Esophagus (tissue), 2 donors: ENCODE results near the gene ANKH. TPM values are rescaled to one million over a fixed set of nuclear protein-coding genes. Genes with fewer than 3 reads are reported as not detected.

Source experiments
- H3K27ac ChIP-seq, 2 donors: one replicate each; pipeline ENCODE4 v1.5.1; 2013; ENCODE audit warnings: low read depth in 2 of 2, mild to moderate bottlenecking in 2 of 2, inconsistent platforms in 1 of 2, low read length in 1 of 2, moderate library complexity in 1 of 2
- H3K27me3 ChIP-seq, 2 donors: one replicate each; pipeline ENCODE4 v1.6.1; 2013; ENCODE audit warnings: low read length in 2 of 2, control low read depth in 1 of 2, mild to moderate bottlenecking in 1 of 2; ENCODE audit not compliant: insufficient read depth in 2 of 2, control insufficient read depth in 1 of 2
- H3K36me3 ChIP-seq, 2 donors: one replicate each; pipeline ENCODE4 v1.6.1; 2013; ENCODE audit warnings: low read length in 1 of 2; ENCODE audit not compliant: control insufficient read depth in 2 of 2, insufficient read depth in 2 of 2
- H3K4me1 ChIP-seq, 2 donors: one replicate each; pipeline ENCODE4 v1.6.1; 2013; ENCODE audit warnings: low read length in 1 of 2; ENCODE audit not compliant: control insufficient read depth in 2 of 2, insufficient read depth in 2 of 2
- H3K4me3 ChIP-seq, 2 donors: one replicate each; pipeline ENCODE4 v1.5.1; 2013; ENCODE audit warnings: low read length in 2 of 2, mild to moderate bottlenecking in 2 of 2, low read depth in 1 of 2, moderate library complexity in 1 of 2
- H3K9me3 ChIP-seq, 2 donors: one replicate each; pipeline ENCODE4 v1.6.1; 2013; ENCODE audit warnings: mild to moderate bottlenecking in 2 of 2, low read depth in 1 of 2, low read length in 1 of 2, moderate library complexity in 1 of 2; ENCODE audit not compliant: control insufficient read depth in 2 of 2, insufficient read depth in 1 of 2
- WGBS, 2 donors: extraction: QIAGEN DNeasy Blood & Tissue Kit; methylation state at CpG; one replicate each; pipeline ENCODE4 v1.1.7; 2013; 5-methylcytosine and 5-hydroxymethylcytosine counted together
- polyA plus RNA-seq, 2 donors: library from polyadenylated mRNA; stranded (reverse); fragments of 200-250 nt; gene quantifications; one replicate each; pipeline ENCODE4 v1.2.3, GENCODE V29; 2013
- donor health status: healthy with polysubstance abuse.
- donor health status: Bipolar disorder and iron deficiency.

ANKH gene
- polyA plus RNA-seq, 2 donors, result 5.6 to 12.7 TPM

- Histone ChIP-seq H3K27ac (no peak overlapping the region), H3K36me3 (peaks cover 0 to 15% of the 10 kb centered on the region in 2 donors)
- 95 to 98% methylated on average over 2 of the region's 2 CpGs for WGBS, 2 donors
These were observed 172.4 kb downstream of the ANKH start for GRCh38 chr5:14699159-14699558.

DNA sequence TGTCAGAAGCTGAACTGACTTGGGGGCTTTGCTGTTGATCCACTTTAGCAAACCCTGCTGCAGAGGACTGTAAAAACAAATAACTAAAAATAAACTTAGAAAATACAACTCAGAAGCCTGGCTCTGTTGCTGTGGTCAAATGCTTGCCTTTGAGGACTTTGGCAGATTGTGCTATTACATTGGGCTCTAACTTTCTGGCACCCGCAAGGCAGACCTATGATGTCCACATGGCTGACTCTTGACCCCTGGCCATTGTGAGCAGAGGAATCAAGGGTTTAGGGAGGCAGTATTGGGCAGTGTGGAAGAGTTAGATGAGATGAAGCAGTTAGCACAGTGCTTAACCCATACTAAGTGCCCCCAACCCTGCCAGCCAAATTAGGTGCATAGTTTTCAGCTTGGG lies 173.1 kb downstream of the ANKH start:
- H3K27me3 ChIP-seq, result no peaks in the 10 kb centered on the region
- peaks cover 2 to 19% of the 10 kb centered on the region in 2 donors for H3K36me3 ChIP-seq
- WGBS, 2 donors, result 84 to 100% methylated on average over 1 of the region's 1 CpG
- no peak overlapping the region for H3K27ac ChIP-seq
- peaks cover 0 to 16% of the 10 kb centered on the region in 2 donors for H3K4me1 ChIP-seq
- no peak overlapping the region for H3K4me3 ChIP-seq
- H3K9me3 ChIP-seq, result no peaks in the 10 kb centered on the region

More at GRCh38 chr5:14699159-14699558, 172.4 kb downstream of the ANKH start:
- H3K9me3 ChIP-seq, result no peaks in the 10 kb centered on the region
- H3K4me3 ChIP-seq, result no peak overlapping the region
- peaks cover 0 to 17% of the 10 kb centered on the region in 2 donors for H3K4me1 ChIP-seq
- no peaks in the 10 kb centered on the region for H3K27me3 ChIP-seq

- WGBS, 2 donors, result 99 to 100% methylated on average over 3 of the region's 3 CpGs
- H3K36me3 ChIP-seq, result peaks cover 6 to 24% of the 10 kb centered on the region in 2 donors
- no peak overlapping the region for H3K4me3 ChIP-seq
- no peaks in the 10 kb centered on the region for H3K27me3 ChIP-seq
- no peak overlapping the region for H3K27ac ChIP-seq
- H3K9me3 ChIP-seq, result no peaks in the 10 kb centered on the region
- H3K4me1 ChIP-seq, result peaks cover 0 to 8% of the 10 kb centered on the region in 2 donors
These were observed 174.7 kb downstream of the ANKH start for GRCh38 chr5:14696851-14697250.

DNA sequence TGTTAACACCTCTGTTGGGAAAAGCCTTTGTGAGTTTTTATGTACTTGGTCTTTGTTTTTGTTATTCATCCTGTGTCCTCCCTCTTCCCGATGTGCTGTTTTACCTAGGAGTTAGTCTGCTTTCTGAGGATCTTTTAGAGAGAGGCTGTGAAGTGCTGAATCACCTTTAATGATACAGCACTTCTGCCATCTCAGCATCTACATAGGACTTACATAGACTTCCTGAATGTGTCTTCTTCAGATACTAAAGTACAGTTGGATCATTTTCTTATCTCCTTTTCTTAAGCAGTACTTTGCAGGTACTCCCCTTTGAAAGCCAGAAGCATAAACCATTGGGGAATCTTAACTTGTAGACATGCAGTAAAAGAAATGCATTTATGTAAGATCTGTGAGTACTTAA lies 175.5 kb downstream of the ANKH start:
- WGBS, 2 donors, result 51 to 71% methylated on average over 1 of the region's 1 CpG
- peaks cover 6 to 22% of the 10 kb centered on the region in 2 donors for H3K36me3 ChIP-seq
- H3K4me1 ChIP-seq, result peaks cover 0 to 1% of the 10 kb centered on the region in 2 donors
- no peaks in the 10 kb centered on the region for H3K27me3 ChIP-seq
- no peak overlapping the region for H3K4me3 ChIP-seq
- no peak overlapping the region for H3K27ac ChIP-seq
- no peaks in the 10 kb centered on the region for H3K9me3 ChIP-seq

DNA sequence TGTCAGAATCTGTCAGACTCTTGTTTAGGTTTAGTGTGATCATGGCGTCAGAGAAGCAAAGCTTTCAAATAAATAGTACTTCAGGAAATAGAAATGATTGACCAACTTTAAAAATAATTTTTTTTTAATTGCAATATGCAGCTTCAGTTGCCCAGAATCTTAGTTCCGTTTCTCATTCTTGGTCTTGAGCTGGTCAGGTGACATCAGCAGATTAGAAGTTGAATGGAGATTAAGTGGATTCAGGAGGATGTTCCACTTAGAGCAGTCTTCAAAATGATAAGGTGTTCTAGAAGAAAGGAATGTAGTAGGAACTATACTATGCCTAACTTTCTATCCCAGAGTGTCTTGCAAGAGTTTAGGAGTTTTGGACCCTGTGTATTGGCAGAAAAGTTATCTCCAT lies 176.4 kb downstream of the ANKH start:
- Histone ChIP-seq H3K36me3 (peaks cover 14 to 28% of the 10 kb centered on the region in 2 donors), H3K4me1 (no peaks in the 10 kb centered on the region), H3K27ac (no peak overlapping the region), H3K4me3 (no peak overlapping the region), H3K27me3 (no peaks in the 10 kb centered on the region), H3K9me3 (peaks cover 3 to 4% of the 10 kb centered on the region in 2 donors)
- 76 to 85% methylated on average over 2 of the region's 2 CpGs for WGBS, 2 donors

GRCh38 chr5:14693070-14693469 lies 178.5 kb downstream of the ANKH start:
- H3K4me3 ChIP-seq, result no peak overlapping the region
- H3K36me3 ChIP-seq, result peaks cover 18 to 28% of the 10 kb centered on the region in 2 donors
- WGBS, 2 donors, result 97 to 98% methylated on average over 5 of the region's 5 CpGs
- H3K4me1 ChIP-seq, result no peaks in the 10 kb centered on the region
- no peaks in the 10 kb centered on the region for H3K27me3 ChIP-seq
- peaks cover 3 to 5% of the 10 kb centered on the region in 2 donors for H3K9me3 ChIP-seq
- no peak overlapping the region for H3K27ac ChIP-seq

DNA sequence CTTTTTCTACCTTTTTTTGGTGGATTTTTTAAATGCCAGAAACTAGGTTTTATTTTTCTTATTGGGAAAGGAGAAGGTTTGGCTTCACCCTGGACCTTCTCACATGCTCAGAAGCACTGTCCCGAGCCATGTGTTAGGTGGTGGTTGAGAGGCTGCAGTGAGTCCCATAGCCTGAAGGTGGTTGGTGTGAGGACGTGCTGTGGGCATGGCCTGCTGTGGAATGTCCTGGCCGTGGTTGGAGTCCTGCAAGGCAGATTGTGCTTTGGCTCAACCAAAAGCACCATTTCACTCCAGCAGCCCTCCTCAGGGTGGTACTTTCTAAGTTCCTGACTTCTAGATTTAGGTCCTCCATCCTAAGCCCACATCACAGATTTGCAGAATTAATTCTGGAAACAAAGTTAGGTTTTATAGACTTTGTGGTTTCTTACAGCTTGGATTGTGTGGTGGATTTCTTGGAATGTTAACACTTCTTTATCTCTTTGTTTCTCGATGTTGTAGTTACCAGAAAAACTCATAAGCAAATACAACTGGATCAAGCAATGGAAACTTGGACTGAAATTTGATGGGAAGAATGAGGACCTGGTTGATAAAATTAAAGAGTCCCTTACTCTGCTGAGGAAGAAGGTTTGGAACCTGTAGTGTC lies 184.4 kb downstream of the ANKH start:
- Histone ChIP-seq H3K4me3 (no peak overlapping the region), H3K36me3 (peaks cover 15 to 18% of the 10 kb centered on the region in 2 donors), H3K4me1 (peaks cover 0 to 3% of the 10 kb centered on the region in 2 donors), H3K9me3 (peaks cover 3 to 5% of the 10 kb centered on the region in 2 donors), H3K27ac (peak overlapping the region; percentile 60 to 65), H3K27me3 (no peaks in the 10 kb centered on the region)
- WGBS, 2 donors, result 37 to 47% methylated on average over 4 of the region's 4 CpGs

DNA sequence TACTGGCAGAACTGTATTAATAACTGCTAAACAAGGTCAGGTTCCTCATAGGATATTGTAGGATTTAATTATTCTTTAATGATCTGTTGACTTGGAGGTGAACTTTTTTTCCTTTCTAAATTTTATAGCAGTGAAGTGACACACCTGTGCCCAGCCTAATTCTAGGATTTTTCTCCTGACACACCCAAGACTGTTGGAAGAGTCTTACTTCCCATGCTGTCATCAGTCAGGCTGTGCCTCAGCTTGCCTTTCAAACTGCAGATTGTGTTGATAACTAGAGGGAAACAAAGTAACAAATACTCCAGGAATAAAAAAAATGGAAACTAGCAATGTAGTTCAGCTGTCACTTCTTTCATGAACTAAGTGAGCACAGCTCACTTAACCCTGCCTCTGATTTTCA lies 185.1 kb downstream of the ANKH start:
- Histone ChIP-seq H3K4me1 (peaks cover 0 to 3% of the 10 kb centered on the region in 2 donors), H3K27me3 (no peaks in the 10 kb centered on the region), H3K27ac (peak overlapping the region in 1 of 2 donors; percentile 27), H3K9me3 (peaks cover 3 to 5% of the 10 kb centered on the region in 2 donors), H3K4me3 (no peak overlapping the region), H3K36me3 (peaks cover 17 to 21% of the 10 kb centered on the region in 2 donors)

DNA sequence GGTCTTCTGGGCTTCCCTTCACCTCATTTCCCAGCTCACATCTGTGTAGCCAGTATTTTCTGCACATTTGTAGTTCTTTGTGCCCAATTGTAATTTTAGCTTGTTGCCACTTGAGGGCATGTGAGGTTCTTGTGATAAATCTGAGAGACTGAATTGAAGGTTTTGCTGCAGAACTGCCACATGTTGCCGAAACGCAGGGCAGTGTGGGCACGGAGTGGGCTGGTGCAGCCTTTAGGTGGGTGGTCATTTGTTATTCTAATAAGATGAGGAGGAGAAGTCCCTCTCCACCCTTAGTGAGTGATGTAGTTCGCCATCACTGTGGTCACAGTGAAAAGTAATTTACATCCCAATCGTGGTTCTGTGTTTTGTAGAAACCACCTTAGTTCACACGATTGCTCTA lies 185.8 kb downstream of the ANKH start:
- Histone ChIP-seq H3K27me3 (no peaks in the 10 kb centered on the region), H3K36me3 (peaks cover 15 to 21% of the 10 kb centered on the region in 2 donors), H3K4me1 (peaks cover 0 to 3% of the 10 kb centered on the region in 2 donors), H3K9me3 (peaks cover 3 to 5% of the 10 kb centered on the region in 2 donors), H3K4me3 (no peak overlapping the region), H3K27ac (peak overlapping the region in 1 of 2 donors; percentile 41)
- WGBS, 2 donors, result 28 to 33% methylated on average over 6 of the region's 6 CpGs

DNA sequence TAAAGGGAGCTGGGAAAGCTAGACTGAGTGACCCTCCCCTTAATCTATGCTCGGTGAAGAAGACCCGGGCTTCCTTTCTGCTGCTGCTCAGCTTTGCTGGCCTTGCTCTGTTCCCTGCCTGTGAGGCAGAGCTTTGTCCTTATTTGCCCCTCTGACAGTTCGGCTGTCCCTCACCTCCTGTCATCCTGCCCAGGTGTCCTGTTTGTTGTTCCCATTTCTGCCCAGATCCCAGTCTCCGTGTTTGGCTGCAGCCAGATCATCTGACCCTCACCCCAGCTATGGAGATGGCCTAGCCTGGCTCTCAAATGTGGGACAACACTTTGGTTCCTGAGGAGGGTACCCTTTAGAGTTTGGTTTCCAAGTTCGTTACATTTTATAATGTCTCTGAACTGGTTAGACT lies 186.8 kb downstream of the ANKH start:
- H3K27me3 ChIP-seq, result no peaks in the 10 kb centered on the region
- no peaks in the 10 kb centered on the region for H3K9me3 ChIP-seq
- WGBS, 2 donors, result 69 to 74% methylated on average over 5 of the region's 5 CpGs
- H3K4me3 ChIP-seq, result no peak overlapping the region
- no peak overlapping the region for H3K27ac ChIP-seq
- H3K36me3 ChIP-seq, result peaks cover 6 to 13% of the 10 kb centered on the region in 2 donors
- peaks cover 0 to 3% of the 10 kb centered on the region in 2 donors for H3K4me1 ChIP-seq
